Measurements from ENCODE around the gene CADM1. TPM values are rescaled to one million over a fixed set of nuclear protein-coding genes. Genes with fewer than 3 reads are reported as not detected.

The CADM1 gene
- total RNA-seq, 2 donors from 2014 or later, result 1.4 to 6.1 TPM

- no peak for ATAC-seq (ENCODE audit: insufficient number of reproducible peaks, low FRiP score, low read depth)
- H3K9me3 ChIP-seq, result no peaks in the 10 kb centered on the region
- H3K4me1 ChIP-seq (ENCODE audit: control insufficient read depth in 1 of 2, low read depth in 2 of 2), result no peaks in the 10 kb centered on the region
- H3K4me3 ChIP-seq, result no peak overlapping the region
- DNase-seq (ENCODE audit: low spot score), result no peak
- H3K36me3 ChIP-seq, result no peaks in the 10 kb centered on the region
- no peak overlapping the region for H3K27ac ChIP-seq
- no peaks in the 10 kb centered on the region for H3K27me3 ChIP-seq (replicated peaks; ENCODE audit: insufficient read depth)
- TF ChIP-seq, protein P1, sequence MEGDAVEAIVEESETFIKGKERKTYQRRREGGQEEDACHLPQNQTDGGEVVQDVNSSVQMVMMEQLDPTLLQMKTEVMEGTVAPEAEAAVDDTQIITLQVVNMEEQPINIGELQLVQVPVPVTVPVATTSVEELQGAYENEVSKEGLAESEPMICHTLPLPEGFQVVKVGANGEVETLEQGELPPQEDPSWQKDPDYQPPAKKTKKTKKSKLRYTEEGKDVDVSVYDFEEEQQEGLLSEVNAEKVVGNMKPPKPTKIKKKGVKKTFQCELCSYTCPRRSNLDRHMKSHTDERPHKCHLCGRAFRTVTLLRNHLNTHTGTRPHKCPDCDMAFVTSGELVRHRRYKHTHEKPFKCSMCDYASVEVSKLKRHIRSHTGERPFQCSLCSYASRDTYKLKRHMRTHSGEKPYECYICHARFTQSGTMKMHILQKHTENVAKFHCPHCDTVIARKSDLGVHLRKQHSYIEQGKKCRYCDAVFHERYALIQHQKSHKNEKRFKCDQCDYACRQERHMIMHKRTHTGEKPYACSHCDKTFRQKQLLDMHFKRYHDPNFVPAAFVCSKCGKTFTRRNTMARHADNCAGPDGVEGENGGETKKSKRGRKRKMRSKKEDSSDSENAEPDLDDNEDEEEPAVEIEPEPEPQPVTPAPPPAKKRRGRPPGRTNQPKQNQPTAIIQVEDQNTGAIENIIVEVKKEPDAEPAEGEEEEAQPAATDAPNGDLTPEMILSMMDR (IDR thresholded peaks at IDR 0.05), result no peak
Measured at GRCh38 chr11:115515647-115516395, 11.6 kb upstream of the CADM1 start.

- Histone ChIP-seq H3K27me3 (replicated peaks; ENCODE audit: insufficient read depth) (no peaks in the 10 kb centered on the region), H3K4me1 (ENCODE audit: control insufficient read depth in 1 of 2, low read depth in 2 of 2) (peaks cover 15 to 21% of the 10 kb centered on the region in 2 donors), H3K9me3 (no peaks in the 10 kb centered on the region), H3K4me3 (no peak overlapping the region), H3K27ac (no peak overlapping the region), H3K36me3 (no peaks in the 10 kb centered on the region)
- DNase-seq (ENCODE audit: low spot score) (no peak), ATAC-seq (ENCODE audit: insufficient number of reproducible peaks, low FRiP score, low read depth) (no peak)
- TF ChIP-seq, protein P1 (IDR thresholded peaks at IDR 0.05), result no peak
Measured at GRCh38 chr11:115506954-115507675, 2.9 kb upstream of the CADM1 start.

DNA sequence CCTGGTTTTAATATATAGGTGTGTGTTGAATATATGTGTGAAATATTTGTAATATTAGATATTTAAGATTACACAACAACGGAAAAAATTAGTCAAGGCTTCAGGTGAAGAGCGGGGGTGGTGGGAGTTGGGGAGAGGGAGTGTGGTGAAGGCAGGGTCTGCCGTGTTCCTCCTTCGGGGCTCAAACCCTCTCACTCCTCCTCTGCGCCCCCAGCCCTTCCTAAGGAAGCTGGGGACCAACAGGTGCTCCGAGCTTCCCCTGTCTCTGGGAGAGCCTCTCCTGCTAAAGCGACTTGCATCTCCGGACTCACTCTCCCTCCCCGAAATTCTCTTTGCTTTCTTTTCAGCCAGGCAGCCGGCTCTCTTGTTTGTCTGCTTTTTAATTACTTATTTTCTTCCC is 960 bp upstream of the CADM1 start:
- Histone ChIP-seq H3K36me3 (no peaks in the 10 kb centered on the region), H3K9me3 (no peaks in the 10 kb centered on the region), H3K27me3 (replicated peaks; ENCODE audit: insufficient read depth) (no peaks in the 10 kb centered on the region), H3K27ac (no peak overlapping the region), H3K4me1 (ENCODE audit: control insufficient read depth in 1 of 2, low read depth in 2 of 2) (peaks cover 20 to 25% of the 10 kb centered on the region in 2 donors), H3K4me3 (peak overlapping the region; percentile 73)
- DNase-seq (ENCODE audit: low spot score) (no peak), ATAC-seq (ENCODE audit: insufficient number of reproducible peaks, low FRiP score, low read depth) (no peak)
- TF ChIP-seq, protein P1 (IDR thresholded peaks at IDR 0.05), result no peak

DNA sequence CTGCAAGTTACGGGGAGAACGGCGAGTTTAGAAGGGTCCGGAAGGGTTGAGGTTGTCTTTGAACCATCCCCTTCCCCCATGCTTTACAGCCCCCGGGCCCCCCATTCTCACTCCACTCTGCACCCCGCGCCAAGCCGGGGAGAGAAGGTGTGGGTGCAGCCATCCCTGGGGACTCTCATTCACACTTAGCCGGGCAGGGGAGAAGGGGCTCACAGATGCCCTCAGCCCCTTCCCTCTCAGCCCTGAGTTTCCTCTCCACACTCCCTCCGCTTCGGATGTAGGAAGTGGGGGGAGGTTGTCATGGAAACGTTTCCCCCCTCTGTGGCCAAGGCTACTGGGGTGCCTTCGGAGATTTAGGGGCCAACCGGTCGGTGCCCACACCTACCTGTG is 334 bp downstream of the CADM1 start:
- Histone ChIP-seq H3K27me3 (replicated peaks; ENCODE audit: insufficient read depth) (no peaks in the 10 kb centered on the region), H3K4me3 (peak overlapping the region; percentile 73), H3K36me3 (no peaks in the 10 kb centered on the region), H3K4me1 (ENCODE audit: control insufficient read depth in 1 of 2, low read depth in 2 of 2) (peaks cover 20 to 25% of the 10 kb centered on the region in 2 donors), H3K27ac (peak overlapping the region; percentile 22 to 48), H3K9me3 (no peaks in the 10 kb centered on the region)
- ATAC-seq (ENCODE audit: insufficient number of reproducible peaks, low FRiP score, low read depth) (no peak), DNase-seq (ENCODE audit: low spot score) (no peak)
- TF ChIP-seq, protein P1 (IDR thresholded peaks at IDR 0.05), result no peak

- TF ChIP-seq, protein P1 (IDR thresholded peaks at IDR 0.05), result peak; percentile 22
- Histone ChIP-seq H3K27me3 (replicated peaks; ENCODE audit: insufficient read depth) (no peaks in the 10 kb centered on the region), H3K27ac (no peak overlapping the region), H3K4me3 (peak overlapping the region; percentile 73), H3K36me3 (no peaks in the 10 kb centered on the region), H3K9me3 (no peaks in the 10 kb centered on the region), H3K4me1 (ENCODE audit: control insufficient read depth in 1 of 2, low read depth in 2 of 2) (peaks cover 20 to 25% of the 10 kb centered on the region in 2 donors)
- DNase-seq (ENCODE audit: low spot score) (no peak), ATAC-seq (ENCODE audit: insufficient number of reproducible peaks, low FRiP score, low read depth) (no peak)
Measured at GRCh38 chr11:115503083-115503885, 931 bp downstream of the CADM1 start.
